ENCODE measurements around the gene KIF3C. TPM values are rescaled to one million over a fixed set of nuclear protein-coding genes. Genes with fewer than 3 reads are reported as not detected.

Gene KIF3C
- total and polyA plus RNA-seq, 2 donors from 2014 or later = 1.9 to 4.8 TPM

DNA sequence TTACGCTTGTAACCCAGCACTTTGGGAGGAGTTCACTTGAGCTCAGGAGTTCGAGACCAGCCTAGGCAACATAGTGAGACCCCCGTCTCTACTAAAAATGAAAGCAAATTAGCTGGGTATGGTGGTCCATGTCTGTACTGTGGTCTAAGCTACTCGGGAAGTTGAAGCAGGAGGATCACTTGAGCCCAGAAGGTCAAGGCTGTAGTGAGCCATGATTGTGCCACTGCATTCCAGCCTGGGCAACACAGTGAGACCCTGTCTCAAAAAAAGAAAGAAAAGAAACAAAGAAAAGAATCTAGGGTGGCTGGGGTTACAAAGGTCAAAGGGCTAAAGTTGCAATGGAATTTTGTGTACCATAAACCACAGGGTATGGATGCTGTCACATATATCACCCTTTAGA, 41.3 kb downstream of the KIF3C start:
- Histone ChIP-seq H3K27ac (ENCODE audit: low read depth in 2 of 2, low read length in 2 of 2) (no peak overlapping the region), H3K4me3 (ENCODE audit: low read length in 3 of 3) (no peak overlapping the region), H3K27me3 (ENCODE audit: control insufficient read depth, insufficient read depth, low read length) (no peaks in the 10 kb centered on the region), H3K9me3 (ENCODE audit: control insufficient read depth in 2 of 3, insufficient read depth in 1 of 3, low read length in 3 of 3) (no peaks in the 10 kb centered on the region), H3K4me1 (ENCODE audit: control insufficient read depth in 2 of 3, insufficient read depth in 2 of 3, low read depth in 1 of 3, low read length in 3 of 3) (peaks cover 0 to 4% (median 0%) of the 10 kb centered on the region in 3 donors), H3K9ac (ENCODE audit: low read length in 3 of 3) (no peak overlapping the region), H3K36me3 (ENCODE audit: control insufficient read depth in 2 of 3, insufficient read depth in 3 of 3, low read length in 3 of 3) (no peaks in the 10 kb centered on the region)
- intact Hi-C loops (cut with DNase I) = no loop called here
- no peak for FAIRE-seq
- DNase-seq = no peak
- TF ChIP-seq, protein P1, sequence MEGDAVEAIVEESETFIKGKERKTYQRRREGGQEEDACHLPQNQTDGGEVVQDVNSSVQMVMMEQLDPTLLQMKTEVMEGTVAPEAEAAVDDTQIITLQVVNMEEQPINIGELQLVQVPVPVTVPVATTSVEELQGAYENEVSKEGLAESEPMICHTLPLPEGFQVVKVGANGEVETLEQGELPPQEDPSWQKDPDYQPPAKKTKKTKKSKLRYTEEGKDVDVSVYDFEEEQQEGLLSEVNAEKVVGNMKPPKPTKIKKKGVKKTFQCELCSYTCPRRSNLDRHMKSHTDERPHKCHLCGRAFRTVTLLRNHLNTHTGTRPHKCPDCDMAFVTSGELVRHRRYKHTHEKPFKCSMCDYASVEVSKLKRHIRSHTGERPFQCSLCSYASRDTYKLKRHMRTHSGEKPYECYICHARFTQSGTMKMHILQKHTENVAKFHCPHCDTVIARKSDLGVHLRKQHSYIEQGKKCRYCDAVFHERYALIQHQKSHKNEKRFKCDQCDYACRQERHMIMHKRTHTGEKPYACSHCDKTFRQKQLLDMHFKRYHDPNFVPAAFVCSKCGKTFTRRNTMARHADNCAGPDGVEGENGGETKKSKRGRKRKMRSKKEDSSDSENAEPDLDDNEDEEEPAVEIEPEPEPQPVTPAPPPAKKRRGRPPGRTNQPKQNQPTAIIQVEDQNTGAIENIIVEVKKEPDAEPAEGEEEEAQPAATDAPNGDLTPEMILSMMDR (IDR thresholded peaks at IDR 0.05; ENCODE audit: borderline replicate concordance, extremely low read depth, insufficient read depth) = no peak

DNA sequence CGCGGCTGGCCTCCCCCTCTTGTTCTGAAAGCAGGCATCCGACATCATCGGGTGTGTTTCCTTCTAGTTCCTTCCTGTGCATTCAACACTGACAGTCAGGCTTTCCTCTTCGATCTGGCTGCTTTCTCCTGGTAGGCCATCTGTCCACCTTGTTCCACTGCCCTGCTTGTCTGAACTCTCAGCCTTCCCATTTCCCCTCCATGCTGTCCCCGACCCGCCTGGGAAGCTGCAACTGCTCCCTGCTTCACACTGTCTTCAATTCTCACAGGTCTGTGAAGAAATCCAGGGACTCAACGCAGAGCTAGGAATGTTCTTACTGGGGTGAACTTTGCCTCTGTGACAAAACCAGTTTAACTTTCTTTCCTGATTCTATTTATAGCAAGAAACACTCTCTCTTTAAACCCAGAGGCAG, 43.0 kb downstream of the KIF3C start:
- peaks cover 0 to 4% (median 0%) of the 10 kb centered on the region in 3 donors for H3K4me1 ChIP-seq (ENCODE audit: control insufficient read depth in 2 of 3, insufficient read depth in 2 of 3, low read depth in 1 of 3, low read length in 3 of 3)
- no peaks in the 10 kb centered on the region for H3K9me3 ChIP-seq (ENCODE audit: control insufficient read depth in 2 of 3, insufficient read depth in 1 of 3, low read length in 3 of 3)
- intact Hi-C loops (cut with DNase I) = no loop called here
- TF ChIP-seq, protein P1 (IDR thresholded peaks at IDR 0.05; ENCODE audit: borderline replicate concordance, extremely low read depth, insufficient read depth) = no peak
- no peaks in the 10 kb centered on the region for H3K27me3 ChIP-seq (ENCODE audit: control insufficient read depth, insufficient read depth, low read length)
- no peaks in the 10 kb centered on the region for H3K36me3 ChIP-seq (ENCODE audit: control insufficient read depth in 2 of 3, insufficient read depth in 3 of 3, low read length in 3 of 3)
- H3K27ac ChIP-seq (ENCODE audit: low read depth in 2 of 2, low read length in 2 of 2) = no peak overlapping the region
- no peak overlapping the region for H3K4me3 ChIP-seq (ENCODE audit: low read length in 3 of 3)
- DNase-seq (peak in 2 of 5 donors; percentile 21 to 31), FAIRE-seq (no peak)
- no peak overlapping the region for H3K9ac ChIP-seq (ENCODE audit: low read length in 3 of 3)

DNA sequence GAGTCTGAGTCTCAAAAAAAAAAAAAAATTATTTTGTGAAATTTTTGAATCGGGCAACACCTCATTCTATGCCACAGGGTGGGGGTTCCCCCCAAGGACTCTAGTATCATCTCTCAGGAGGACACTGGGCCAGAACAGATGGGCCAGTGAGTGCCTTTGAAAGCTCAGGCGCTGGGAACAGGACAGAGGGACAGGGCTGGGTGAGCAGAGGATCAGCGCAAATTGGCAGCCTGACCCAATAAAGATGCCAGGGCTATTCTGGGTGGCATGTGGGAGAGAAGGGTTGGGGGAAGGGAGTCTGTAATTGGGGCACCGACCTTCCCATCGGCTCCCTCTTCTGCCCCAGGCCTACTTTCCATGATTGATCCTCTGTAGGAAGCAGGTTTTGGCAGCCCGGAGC, 44.0 kb downstream of the KIF3C start:
- Histone ChIP-seq H3K4me3 (ENCODE audit: low read length in 3 of 3) (no peak overlapping the region), H3K9ac (ENCODE audit: low read length in 3 of 3) (no peak overlapping the region), H3K27ac (ENCODE audit: low read depth in 2 of 2, low read length in 2 of 2) (no peak overlapping the region), H3K9me3 (ENCODE audit: control insufficient read depth in 2 of 3, insufficient read depth in 1 of 3, low read length in 3 of 3) (no peaks in the 10 kb centered on the region), H3K36me3 (ENCODE audit: control insufficient read depth in 2 of 3, insufficient read depth in 3 of 3, low read length in 3 of 3) (peaks cover 0 to 2% (median 0%) of the 10 kb centered on the region in 3 donors), H3K4me1 (ENCODE audit: control insufficient read depth in 2 of 3, insufficient read depth in 2 of 3, low read depth in 1 of 3, low read length in 3 of 3) (peaks cover 0 to 4% (median 0%) of the 10 kb centered on the region in 3 donors), H3K27me3 (ENCODE audit: control insufficient read depth, insufficient read depth, low read length) (no peaks in the 10 kb centered on the region)
- TF ChIP-seq, protein P1 (IDR thresholded peaks at IDR 0.05; ENCODE audit: borderline replicate concordance, extremely low read depth, insufficient read depth) = no peak
- DNase-seq (peak in 1 of 5 donors; percentile 5), FAIRE-seq (no peak)
- intact Hi-C loops (cut with DNase I) = no loop called here

Measured in kidney (tissue), 14 donors.